Muscle layer of duodenum (tissue), 2 donors: ENCODE measurements around the gene PLEKHG3.

Source experiments
- H3K27ac ChIP-seq: one replicate; pipeline ENCODE4 v1.7.0; 2013; ENCODE audit warnings: mild to moderate bottlenecking, low read length
- H3K27me3 ChIP-seq: one replicate; pipeline ENCODE4 v1.7.0; 2013; ENCODE audit warnings: low read depth, mild to moderate bottlenecking, control low read depth, low read length
- H3K36me3 ChIP-seq, 2 donors: one replicate each; pipeline ENCODE4 v1.7.0; 2013; ENCODE audit warnings: low read length in 2 of 2, control low read depth in 1 of 2, mild to moderate bottlenecking in 1 of 2; ENCODE audit not compliant: insufficient read depth in 2 of 2, control insufficient read depth in 1 of 2
- H3K4me1 ChIP-seq, 2 donors: one replicate each; pipeline ENCODE4 v1.7.0; 2013; ENCODE audit warnings: low read length in 2 of 2, mild to moderate bottlenecking in 2 of 2, control low read depth in 1 of 2, moderate library complexity in 1 of 2; ENCODE audit not compliant: insufficient read depth in 2 of 2, control insufficient read depth in 1 of 2
- H3K4me3 ChIP-seq, 2 donors: one replicate each; pipeline ENCODE4 v1.7.0; 2013; ENCODE audit warnings: low read length in 2 of 2, low read depth in 1 of 2, mild to moderate bottlenecking in 1 of 2
- H3K9me3 ChIP-seq, 2 donors: one replicate each; pipeline ENCODE4 v1.7.0; 2013; ENCODE audit warnings: low read length in 2 of 2, control low read depth in 1 of 2, mild to moderate bottlenecking in 1 of 2; ENCODE audit not compliant: control insufficient read depth in 1 of 2
- donor health status: healthy.

The PLEKHG3 gene

DNA sequence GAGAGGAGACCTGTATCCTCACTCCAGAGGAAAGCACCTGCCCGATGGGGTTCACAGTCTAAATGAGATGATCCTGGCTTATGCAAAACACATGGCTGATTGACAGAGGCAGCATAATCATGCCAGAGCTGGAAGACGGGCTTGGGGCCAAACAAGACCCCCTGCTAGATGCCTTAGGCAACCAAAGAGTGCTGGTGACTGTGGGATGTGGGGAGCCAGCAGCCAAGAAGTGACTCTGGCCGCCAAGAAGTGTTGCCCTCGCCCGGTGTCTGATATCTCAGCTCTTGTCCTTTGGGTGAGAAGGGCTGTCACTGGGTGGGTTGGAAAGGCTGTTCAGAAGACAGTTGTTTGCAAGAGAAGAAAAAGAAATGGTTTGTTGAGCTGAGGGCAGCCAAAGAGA lies 56.7 kb downstream of the PLEKHG3 start:
- Histone ChIP-seq H3K4me1 (peaks cover 31 to 45% of the 10 kb centered on the region in 2 donors), H3K27ac (no peak overlapping the region), H3K4me3 (no peak overlapping the region), H3K36me3 (no peaks in the 10 kb centered on the region), H3K9me3 (no peaks in the 10 kb centered on the region), H3K27me3 (no peaks in the 10 kb centered on the region)

- Histone ChIP-seq H3K9me3 (no peaks in the 10 kb centered on the region), H3K4me1 (peaks cover 31 to 45% of the 10 kb centered on the region in 2 donors), H3K36me3 (no peaks in the 10 kb centered on the region), H3K27me3 (no peaks in the 10 kb centered on the region), H3K27ac (peak overlapping the region; percentile 62), H3K4me3 (no peak overlapping the region)
Observed at GRCh38 chr14:64761441-64762043, 57.3 kb downstream of the PLEKHG3 start.

DNA sequence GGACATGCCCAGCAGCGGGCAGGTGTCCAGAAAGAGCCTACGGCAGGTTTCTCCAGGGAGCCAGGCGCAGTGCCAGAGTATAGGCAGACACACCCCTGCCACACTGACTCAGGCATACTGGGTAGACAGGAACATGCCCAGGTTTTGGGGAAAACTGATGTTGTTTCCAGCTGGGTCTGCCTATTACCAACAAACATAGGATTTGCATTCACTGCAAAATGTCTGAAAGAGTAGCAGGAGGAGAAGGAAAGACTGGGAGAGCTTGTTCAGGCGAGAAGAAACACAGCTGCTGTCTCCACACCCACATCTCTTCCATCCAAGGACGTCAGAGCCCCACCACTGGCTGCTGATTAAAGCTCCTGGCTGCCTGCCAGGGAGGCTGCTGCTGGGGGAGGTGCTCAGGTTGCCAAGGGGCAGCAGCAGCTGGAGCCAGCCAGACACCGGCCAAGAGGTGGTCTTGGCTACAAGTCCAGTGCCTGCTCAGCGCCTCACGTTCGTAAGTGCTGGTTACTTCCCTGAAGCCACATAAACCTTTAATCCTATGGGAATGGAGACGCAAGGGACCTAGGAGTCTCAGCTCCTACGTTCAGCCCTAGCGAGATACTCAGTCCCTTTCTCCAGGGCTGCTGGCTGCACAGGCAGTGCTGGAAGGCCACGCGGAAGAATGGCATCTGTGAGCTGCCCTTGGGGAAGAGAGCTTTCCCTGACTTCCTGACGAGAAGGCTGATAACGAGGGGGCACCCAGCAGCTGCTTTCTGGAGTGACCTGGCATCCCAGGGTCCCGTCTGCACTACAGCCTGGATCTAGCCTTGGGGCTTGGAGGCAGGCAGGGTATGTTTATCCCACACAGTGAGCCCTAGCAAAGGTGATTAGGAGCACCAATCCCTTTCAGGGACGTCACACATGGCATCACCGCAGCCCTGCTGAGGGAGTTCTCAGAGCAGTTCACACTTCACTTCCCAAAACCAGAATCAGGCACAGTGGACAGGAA lies 58.1 kb downstream of the PLEKHG3 start:
- Histone ChIP-seq H3K36me3 (no peaks in the 10 kb centered on the region), H3K4me3 (peak overlapping the region in 1 of 2 donors; percentile 33), H3K9me3 (no peaks in the 10 kb centered on the region), H3K27ac (peak overlapping the region; percentile 62), H3K27me3 (no peaks in the 10 kb centered on the region), H3K4me1 (peaks cover 31 to 45% of the 10 kb centered on the region in 2 donors)

DNA sequence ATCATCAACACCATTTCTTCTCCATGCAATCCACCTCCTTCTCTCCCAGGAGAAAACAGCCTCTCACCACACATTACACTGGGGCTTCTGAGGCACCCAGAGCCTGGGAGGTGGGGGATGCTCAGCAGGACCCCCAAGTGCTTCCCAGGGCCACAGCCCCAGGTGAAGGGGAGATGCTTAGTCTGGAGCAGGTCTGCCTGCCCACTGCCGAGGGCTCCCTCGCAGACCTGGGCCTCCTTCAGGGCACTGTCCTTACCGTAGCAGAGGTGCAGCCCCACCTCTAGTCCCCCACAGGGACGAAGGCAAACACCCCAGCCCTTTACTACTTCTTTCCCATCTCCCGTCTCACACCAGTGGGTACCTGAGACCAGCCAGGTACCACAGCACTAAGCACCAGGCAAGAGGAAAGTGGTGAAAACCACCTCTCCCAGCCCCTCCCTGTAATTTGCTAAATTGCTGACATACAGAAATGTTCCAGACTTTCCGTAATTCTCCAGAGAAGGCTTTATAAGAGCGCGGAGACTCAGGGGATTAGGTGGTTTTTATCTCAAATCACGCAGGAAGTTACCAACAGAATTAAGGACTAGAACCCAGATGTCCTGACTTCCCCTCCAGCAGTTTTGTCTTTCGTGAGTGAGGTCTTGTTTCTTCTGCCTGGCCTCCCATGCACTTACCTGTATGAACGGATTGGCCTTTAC lies 59.0 kb downstream of the PLEKHG3 start:
- Histone ChIP-seq H3K27ac (no peak overlapping the region), H3K36me3 (no peaks in the 10 kb centered on the region), H3K27me3 (no peaks in the 10 kb centered on the region), H3K4me3 (no peak overlapping the region), H3K4me1 (peaks cover 28 to 41% of the 10 kb centered on the region in 2 donors), H3K9me3 (no peaks in the 10 kb centered on the region)

DNA sequence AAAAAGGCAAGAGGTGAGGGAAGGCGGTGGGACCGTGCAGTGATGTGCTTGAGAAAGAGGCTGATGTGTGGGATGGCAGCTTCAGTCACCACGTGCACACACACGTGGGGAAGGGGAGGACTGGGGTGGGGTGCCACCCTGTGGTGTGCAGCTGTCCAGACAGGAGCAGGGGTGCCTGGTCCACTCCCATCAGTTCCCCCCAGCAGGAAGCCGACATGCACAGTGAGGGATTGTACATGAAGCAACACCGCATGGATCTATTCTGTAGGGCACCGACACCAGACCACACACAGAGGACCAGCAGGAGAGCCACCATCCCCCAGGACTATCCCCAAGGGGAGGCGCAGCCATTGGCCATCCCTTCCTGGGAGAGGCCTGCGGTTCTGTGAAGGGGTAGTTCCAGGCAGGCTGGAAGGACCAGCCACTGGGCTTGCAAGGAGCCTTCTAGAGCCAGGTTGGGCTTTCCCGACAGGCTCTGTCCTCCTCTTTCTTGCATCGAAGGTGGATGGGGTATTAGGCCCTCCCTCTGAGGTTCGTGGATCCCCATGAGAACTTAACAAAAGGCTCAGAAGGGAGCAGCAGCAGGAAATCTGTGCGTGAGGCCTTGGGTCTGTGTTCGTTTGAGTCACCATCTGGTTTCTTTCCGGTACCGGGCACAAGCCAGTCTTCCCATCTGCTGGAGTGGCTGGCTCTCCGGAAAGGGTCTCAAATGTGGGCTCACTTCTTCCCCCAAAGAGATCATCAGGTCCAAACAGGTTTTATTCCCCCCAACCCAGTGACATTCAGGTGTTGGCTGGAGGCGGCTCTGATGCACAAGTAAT lies 59.8 kb downstream of the PLEKHG3 start:
- Histone ChIP-seq H3K4me1 (peaks cover 20 to 33% of the 10 kb centered on the region in 2 donors), H3K4me3 (peak overlapping the region in 1 of 2 donors; percentile 51), H3K27ac (no peak overlapping the region), H3K27me3 (no peaks in the 10 kb centered on the region), H3K9me3 (no peaks in the 10 kb centered on the region), H3K36me3 (no peaks in the 10 kb centered on the region)

DNA sequence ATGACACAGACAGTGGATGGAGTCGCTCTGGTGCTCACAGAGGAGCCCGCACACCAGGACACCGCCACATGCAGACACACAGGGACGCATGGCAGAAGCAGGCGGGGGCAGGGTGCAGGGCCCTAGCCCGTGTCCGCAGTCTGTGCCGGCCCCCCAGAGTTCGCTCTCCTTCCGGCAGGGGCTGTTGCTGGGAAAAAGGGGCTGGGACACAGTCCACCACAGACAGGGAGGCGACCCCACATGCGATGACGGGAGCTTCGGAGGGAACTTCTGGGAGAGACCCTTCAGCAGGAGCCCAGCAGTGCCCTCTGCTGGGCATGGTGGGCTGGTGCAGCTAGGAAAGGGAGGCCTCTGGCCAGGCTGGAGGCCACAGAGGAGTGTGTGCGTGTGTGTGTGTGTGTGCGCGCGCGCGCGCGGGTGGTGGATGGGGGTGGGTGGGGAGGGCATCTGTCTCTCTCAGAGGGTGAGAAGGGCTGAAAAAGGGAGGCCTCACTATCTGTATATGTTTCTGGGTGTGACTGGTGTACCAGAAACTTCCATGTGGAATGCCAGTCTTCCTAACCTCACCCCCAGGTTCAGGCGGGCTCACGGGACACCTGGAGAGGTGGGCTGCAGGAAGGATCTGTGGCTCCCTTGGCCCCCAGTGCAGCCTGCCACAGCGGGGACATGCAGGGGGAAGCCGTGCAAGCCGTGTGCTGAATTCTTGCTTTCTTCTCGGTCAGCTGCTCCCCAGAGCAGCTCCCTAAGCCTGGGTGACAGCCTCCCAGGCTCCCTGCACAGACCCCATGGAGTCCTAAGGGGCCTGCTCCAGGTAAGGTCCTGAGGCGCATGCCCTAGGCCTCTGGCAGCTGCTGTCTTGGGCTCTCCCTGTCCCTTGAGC lies 60.7 kb downstream of the PLEKHG3 start:
- Histone ChIP-seq H3K27ac (no peak overlapping the region), H3K36me3 (no peaks in the 10 kb centered on the region), H3K27me3 (no peaks in the 10 kb centered on the region), H3K4me1 (peaks cover 17 to 26% of the 10 kb centered on the region in 2 donors), H3K9me3 (no peaks in the 10 kb centered on the region), H3K4me3 (peak overlapping the region in 1 of 2 donors; percentile 51)

DNA sequence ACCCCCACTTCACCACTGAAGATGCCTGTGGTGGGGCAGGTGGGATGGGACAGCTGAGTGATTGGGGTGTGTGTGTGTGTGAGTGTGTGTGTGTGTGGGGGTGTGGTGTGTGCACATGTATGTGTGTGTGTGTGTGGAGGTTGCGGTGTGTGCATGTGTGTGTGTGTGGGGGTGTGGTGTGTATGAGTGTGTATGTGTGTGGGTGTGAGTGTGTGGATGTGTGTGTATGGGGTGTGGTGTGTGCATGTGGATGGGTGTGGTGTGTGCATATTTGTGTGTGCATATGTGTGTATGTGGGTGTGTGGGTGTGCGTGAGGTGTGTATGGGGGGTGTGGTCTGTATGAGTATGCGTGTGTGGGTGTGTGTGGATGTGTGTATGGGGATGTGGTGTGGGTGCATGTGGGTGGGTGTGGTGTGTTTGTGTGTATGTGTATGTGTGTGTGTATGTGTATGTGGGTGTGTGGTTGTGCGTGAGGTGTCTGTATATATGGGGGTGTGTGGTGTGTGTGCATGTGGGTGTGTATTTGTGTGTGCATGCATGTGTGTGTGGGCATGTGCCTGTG lies 61.6 kb downstream of the PLEKHG3 start:
- no peak overlapping the region for H3K4me3 ChIP-seq
- H3K9me3 ChIP-seq = no peaks in the 10 kb centered on the region
- no peak overlapping the region for H3K27ac ChIP-seq
- H3K36me3 ChIP-seq = no peaks in the 10 kb centered on the region
- H3K4me1 ChIP-seq = peaks cover 17 to 26% of the 10 kb centered on the region in 2 donors
- no peaks in the 10 kb centered on the region for H3K27me3 ChIP-seq

GRCh38 chr14:64766430-64767151 lies 62.4 kb downstream of the PLEKHG3 start:
- Histone ChIP-seq H3K9me3 (no peaks in the 10 kb centered on the region), H3K4me3 (no peak overlapping the region), H3K27me3 (no peaks in the 10 kb centered on the region), H3K4me1 (peaks cover 12 to 18% of the 10 kb centered on the region in 2 donors), H3K36me3 (no peaks in the 10 kb centered on the region), H3K27ac (no peak overlapping the region)

- Histone ChIP-seq H3K4me3 (no peak overlapping the region), H3K36me3 (no peaks in the 10 kb centered on the region), H3K27ac (no peak overlapping the region), H3K27me3 (no peaks in the 10 kb centered on the region), H3K4me1 (peaks cover 6 to 10% of the 10 kb centered on the region in 2 donors), H3K9me3 (no peaks in the 10 kb centered on the region)
Observed at GRCh38 chr14:64767215-64767964, 63.2 kb downstream of the PLEKHG3 start.
